Spinal cord (tissue), 10 donors: ENCODE measurements around the gene PRM1. TPM values are rescaled to one million over a fixed set of nuclear protein-coding genes. Genes with fewer than 3 reads are reported as not detected.
A peak's percentile ranks its signal among the peaks of the same experiment; 100 is the strongest.

Experiments
- DNase-seq, 6 donors: peaks; one replicate each; pipeline versions ENCODE4 v3.0.0 to v3.0.0-alpha.2; 2013 to 2015; ENCODE audit warnings: low spot score in 6 of 6, low read depth in 4 of 6
- H3K27ac ChIP-seq: one replicate; pipeline ENCODE4 v1.5.1; 2013; ENCODE audit warnings: low read depth, low read length, control low read depth
- H3K27me3 ChIP-seq: one replicate; pipeline ENCODE4 v1.6.1; 2013; ENCODE audit warnings: low read length; ENCODE audit not compliant: control insufficient read depth, insufficient read depth
- H3K36me3 ChIP-seq: one replicate; pipeline ENCODE4 v1.6.1; 2013; ENCODE audit warnings: low read length; ENCODE audit not compliant: control insufficient read depth, insufficient read depth
- H3K4me1 ChIP-seq: one replicate; pipeline ENCODE4 v1.6.1; 2013; ENCODE audit warnings: low read length; ENCODE audit not compliant: control insufficient read depth, insufficient read depth
- H3K4me3 ChIP-seq: one replicate; pipeline ENCODE4 v1.5.1; 2013; ENCODE audit warnings: low read depth, low read length, control low read depth
- H3K9me3 ChIP-seq: one replicate; pipeline ENCODE4 v1.6.1; 2013; ENCODE audit warnings: low read length; ENCODE audit not compliant: control insufficient read depth, insufficient read depth
- WGBS: methylation state at CpG from one replicate; pipeline ENCODE4 v1.1.5; 2013; ENCODE audit warnings: missing lambda C conversion rate; ENCODE audit not compliant: insufficient coverage; 5-methylcytosine and 5-hydroxymethylcytosine counted together
- polyA plus RNA-seq, 2 donors: library from polyadenylated mRNA; unstranded; fragments of 120-200 nt; gene quantifications; one replicate each; pipeline ENCODE4 v1.2.1, GENCODE V29; 2013; ENCODE audit not compliant: insufficient read length in 2 of 2
- total RNA-seq, 2 donors: library from RNA; depleted of rRNA in 1 of 2; stranded (reverse); fragments of 120-200 nt in 1 of 2; fragments of >200 nt in 1 of 2; gene quantifications; one replicate each; pipeline versions ENCODE4 v1.2.3 to v1.2.4, GENCODE V29; 2013 to 2014
- donor health status: healthy.

PRM1 gene
- total and polyA plus RNA-seq, 4 donors, result not detected

DNA sequence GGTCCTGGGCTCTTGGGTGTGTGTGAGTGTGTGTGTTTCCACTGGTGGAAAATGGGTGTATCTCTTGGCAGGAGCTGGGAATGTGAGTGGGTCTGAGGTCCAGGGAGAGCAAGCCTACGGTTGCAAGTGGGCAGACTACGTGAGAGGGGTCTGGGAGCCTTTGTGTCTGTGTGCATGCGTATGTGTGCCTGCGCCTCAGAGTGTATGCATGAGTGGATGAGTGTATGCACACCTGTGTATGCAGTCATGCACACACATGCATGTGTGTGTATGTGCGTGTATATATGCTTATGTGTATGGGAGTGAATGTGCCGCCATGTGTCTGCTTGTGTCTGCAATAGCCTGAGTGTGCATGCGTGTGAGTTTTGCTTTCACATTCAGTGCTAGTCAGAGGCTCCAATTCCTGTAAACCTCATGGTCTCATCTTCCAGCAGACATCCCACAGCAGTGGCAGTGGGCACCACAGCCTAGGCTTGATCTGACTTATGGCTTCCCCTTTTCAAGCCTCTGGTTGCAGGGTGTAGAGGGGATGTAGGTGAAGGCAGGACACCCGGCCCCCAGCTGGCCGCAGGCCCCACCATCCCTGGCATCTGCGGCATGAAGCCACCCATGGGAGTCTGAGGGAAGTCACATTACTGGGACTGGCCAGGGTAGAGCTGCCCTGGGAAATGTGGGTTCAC, 44.4 kb upstream of the PRM1 start:
- Histone ChIP-seq H3K27me3 (no peaks in the 10 kb centered on the region), H3K4me3 (no peak overlapping the region), H3K27ac (peak overlapping the region; percentile 3), H3K36me3 (no peaks in the 10 kb centered on the region), H3K4me1 (peaks cover 13% of the 10 kb centered on the region), H3K9me3 (no peaks in the 10 kb centered on the region)
- no peak for DNase-seq
- WGBS, result 95% methylated on average over 6 of the region's 10 CpGs

DNA sequence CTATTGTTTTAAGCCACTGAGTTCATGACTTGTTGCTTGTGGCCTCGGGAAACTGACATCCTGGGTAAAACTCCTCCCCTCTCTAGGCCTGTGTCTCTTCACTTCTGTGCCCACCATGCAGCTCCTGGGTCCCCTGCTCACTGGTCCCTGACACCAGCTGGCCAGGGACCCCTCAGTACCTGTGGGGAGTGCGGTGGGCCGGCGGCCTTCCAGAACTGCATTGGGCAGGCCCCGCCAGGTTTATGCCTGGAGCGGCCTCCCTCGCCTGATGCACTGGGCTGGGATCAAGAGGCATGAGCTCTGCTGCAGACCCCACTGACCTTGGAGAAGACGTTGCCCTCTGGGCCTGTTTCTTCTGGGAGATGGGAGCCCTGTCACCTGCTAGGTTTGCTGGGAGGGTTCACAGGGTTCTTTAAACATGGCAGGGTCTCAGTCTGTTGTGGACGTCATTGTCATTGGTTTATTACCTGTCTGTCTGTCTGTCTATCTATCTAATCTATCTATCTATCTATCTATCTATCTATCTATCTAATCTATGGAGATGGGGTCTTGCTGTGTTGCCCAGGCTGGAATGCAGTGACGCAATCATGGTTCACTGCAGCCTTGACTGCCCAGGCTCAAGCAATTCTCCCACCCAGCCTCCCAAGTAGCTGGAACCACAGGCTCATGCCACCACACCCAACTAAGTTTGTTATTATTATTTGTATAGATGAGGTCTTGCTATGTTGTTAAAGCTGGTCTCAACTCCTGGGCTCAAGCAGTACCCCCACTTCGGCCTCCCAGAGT, 42.6 kb upstream of the PRM1 start:
- no peak for DNase-seq
- Histone ChIP-seq H3K4me1 (peaks cover 12% of the 10 kb centered on the region), H3K9me3 (no peaks in the 10 kb centered on the region), H3K36me3 (no peaks in the 10 kb centered on the region), H3K27ac (no peak overlapping the region), H3K4me3 (no peak overlapping the region), H3K27me3 (no peaks in the 10 kb centered on the region)
- WGBS, result 85% methylated on average over 9 of the region's 11 CpGs

DNA sequence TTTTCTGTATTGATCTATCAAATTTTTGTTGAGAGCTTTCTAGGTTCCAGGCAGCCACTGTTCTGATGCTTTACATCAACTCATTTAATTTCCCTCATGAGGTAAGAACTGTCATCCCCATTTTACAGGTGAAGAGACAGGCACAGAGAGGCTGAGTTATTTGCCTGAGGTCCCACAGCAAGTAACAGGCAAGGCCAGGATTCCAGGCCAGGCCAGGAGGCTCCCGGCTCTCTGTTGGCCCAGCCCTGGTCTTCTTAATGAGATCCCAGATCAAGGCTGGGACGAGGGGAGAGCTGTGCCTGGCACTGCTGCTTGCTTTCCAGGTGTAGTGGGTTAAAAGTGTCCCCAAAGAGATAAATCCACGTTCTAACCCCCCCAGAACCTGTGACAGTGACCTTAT, 41.7 kb upstream of the PRM1 start:
- Histone ChIP-seq H3K27ac (no peak overlapping the region), H3K36me3 (no peaks in the 10 kb centered on the region), H3K4me3 (no peak overlapping the region), H3K4me1 (peaks cover 6% of the 10 kb centered on the region), H3K27me3 (no peaks in the 10 kb centered on the region), H3K9me3 (no peaks in the 10 kb centered on the region)
- DNase-seq, result no peak
- 100% methylated on average over 1 of the region's 3 CpGs for WGBS

DNA sequence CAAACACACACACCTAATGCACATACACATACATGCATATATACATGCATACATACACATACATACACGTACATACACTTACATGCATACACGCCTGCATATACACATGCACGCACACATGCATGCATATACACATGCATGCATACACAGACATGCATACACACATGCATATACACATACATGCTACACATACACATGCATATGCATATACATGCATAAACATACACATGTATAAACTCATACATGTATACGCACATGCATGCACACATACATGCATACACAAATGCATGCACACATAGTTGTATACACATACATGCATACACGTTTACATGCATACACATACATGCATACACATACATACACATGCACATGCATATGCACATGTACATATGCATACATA, 40.5 kb upstream of the PRM1 start:
- Histone ChIP-seq H3K36me3 (no peaks in the 10 kb centered on the region), H3K4me1 (peaks cover 7% of the 10 kb centered on the region), H3K27ac (no peak overlapping the region), H3K9me3 (no peaks in the 10 kb centered on the region), H3K27me3 (no peaks in the 10 kb centered on the region), H3K4me3 (no peak overlapping the region)
- 93% methylated on average over 5 of the region's 5 CpGs for WGBS
- no peak for DNase-seq

DNA sequence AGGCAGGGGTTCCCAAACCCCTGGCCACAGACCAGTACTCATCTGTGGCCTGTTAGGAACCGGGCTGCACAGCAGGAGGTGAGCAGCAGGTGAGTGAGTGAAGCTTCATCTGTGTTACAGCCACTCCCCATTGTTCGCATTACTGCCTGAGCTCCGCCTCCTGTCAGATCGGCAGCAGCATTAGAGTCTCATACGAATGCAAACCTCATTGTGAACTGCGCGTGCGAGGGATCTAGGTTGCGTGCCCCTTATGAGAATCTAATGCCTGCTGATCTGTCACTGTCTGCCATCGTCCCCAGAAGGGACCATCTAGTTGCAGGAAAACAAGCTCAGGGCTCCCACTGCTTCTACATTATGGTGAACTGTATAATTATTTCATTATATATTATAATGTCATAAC, 39.0 kb upstream of the PRM1 start:
- Histone ChIP-seq H3K4me3 (no peak overlapping the region), H3K9me3 (no peaks in the 10 kb centered on the region), H3K36me3 (no peaks in the 10 kb centered on the region), H3K27me3 (peaks cover 6% of the 10 kb centered on the region), H3K4me1 (peaks cover 16% of the 10 kb centered on the region), H3K27ac (no peak overlapping the region)
- no peak for DNase-seq
- WGBS, result 66% methylated on average over 9 of the region's 10 CpGs

DNA sequence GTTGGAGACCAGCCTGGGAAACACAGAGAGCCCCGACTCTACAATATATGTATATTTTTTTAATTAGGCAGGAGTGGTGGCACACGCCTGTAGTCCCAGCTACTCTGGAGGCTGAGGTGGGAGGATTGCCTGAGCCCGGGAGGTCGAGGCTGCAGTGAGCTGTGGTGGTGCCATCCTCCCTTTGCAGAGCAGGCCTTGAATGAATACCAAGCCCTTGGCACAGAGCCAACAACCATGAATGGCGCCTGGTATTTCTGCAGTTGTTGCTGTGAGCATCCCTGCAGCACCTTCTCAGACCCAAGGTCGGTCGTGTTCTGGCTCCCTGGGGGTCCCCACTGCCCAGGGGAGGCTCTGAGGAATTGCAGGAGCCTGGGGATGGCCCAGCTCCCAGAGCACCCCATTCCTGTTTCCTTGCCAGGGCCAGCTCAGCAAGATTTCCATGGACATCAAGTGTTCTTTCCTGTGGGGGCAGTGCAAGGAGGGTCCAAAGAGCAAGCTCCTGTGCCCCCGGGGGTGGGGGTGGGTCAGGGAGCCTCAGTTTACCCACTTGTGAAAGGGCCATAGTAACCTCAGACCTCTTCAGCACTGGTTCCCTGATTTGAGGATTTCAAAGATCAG, 38.5 kb upstream of the PRM1 start:
- peaks cover 6% of the 10 kb centered on the region for H3K27me3 ChIP-seq

DNA sequence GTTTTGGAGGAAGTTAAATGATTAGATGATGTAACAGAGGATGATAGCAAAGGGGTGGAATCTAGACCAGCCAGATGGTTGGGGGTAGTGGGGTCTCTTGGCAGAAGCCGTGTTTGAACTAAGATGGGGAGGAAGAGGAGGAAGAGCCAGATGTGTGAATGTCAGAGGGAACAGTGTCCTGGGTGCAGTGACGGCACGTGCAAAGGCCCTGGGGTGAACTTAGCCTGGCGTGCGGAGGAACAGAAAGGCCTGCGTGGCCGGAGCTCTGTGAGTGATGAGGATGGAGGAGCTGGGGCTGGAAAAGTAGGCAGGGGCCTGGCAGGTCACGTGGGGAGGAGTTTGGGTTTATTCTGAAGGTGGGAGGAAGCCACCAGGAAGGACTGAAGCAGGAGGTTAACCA, 37.7 kb upstream of the PRM1 start:
- Histone ChIP-seq H3K36me3 (no peaks in the 10 kb centered on the region), H3K27ac (no peak overlapping the region), H3K4me3 (no peak overlapping the region), H3K9me3 (no peaks in the 10 kb centered on the region), H3K27me3 (peaks cover 6% of the 10 kb centered on the region), H3K4me1 (peaks cover 18% of the 10 kb centered on the region)
- 92% methylated on average over 8 of the region's 8 CpGs for WGBS
- DNase-seq, result no peak

More for the DNA sequence above, 38.5 kb upstream of the PRM1 start:
- H3K9me3 ChIP-seq, result no peaks in the 10 kb centered on the region
- peak in 2 of 6 donors; percentile 36 to 39 for DNase-seq
- no peak overlapping the region for H3K27ac ChIP-seq
- peaks cover 18% of the 10 kb centered on the region for H3K4me1 ChIP-seq
- WGBS, result 53% methylated on average over 7 of the region's 8 CpGs
- H3K4me3 ChIP-seq, result no peak overlapping the region
- no peaks in the 10 kb centered on the region for H3K36me3 ChIP-seq

DNA sequence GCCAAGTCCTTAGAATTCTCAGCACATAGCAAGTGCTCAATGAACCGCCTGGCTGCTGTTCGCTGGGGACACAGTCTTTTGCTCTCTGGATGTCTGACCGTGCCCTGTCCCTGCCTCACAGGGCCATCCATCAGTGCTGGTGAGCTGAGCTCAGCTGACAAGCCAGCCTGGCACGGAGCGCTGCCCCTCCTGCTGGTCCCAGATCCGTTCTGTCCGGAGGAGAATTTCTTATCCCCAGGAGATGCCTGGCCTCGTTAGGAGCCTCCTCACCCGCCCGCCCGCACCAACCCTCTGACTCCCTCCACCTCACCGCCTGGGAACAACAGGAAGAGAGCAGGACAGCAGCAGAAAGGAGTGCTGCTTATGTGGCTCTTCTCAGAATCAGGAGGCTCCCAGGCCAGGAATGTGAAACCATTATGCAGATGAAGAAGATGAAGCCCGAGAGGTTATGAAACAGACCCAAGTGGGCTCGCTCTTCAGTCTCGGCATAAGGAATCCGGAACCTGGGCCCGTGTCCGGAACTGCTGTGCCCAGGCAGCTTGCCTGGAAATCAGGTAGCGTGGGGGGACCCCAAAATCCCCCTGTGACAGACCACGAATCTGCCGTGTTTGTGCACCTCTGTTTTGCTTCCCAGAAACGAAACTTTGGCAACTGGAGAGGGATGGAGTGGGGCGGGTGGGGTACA, 35.3 kb upstream of the PRM1 start:
- peak in 3 of 6 donors; percentile 12 to 52 (median 23) for DNase-seq
- WGBS, result 38% methylated on average over 22 of the region's 23 CpGs
- H3K9me3 ChIP-seq, result no peaks in the 10 kb centered on the region
- no peak overlapping the region for H3K27ac ChIP-seq
- no peaks in the 10 kb centered on the region for H3K36me3 ChIP-seq
- H3K4me3 ChIP-seq, result no peak overlapping the region
- H3K4me1 ChIP-seq, result peaks cover 18% of the 10 kb centered on the region
- peaks cover 6% of the 10 kb centered on the region for H3K27me3 ChIP-seq

DNA sequence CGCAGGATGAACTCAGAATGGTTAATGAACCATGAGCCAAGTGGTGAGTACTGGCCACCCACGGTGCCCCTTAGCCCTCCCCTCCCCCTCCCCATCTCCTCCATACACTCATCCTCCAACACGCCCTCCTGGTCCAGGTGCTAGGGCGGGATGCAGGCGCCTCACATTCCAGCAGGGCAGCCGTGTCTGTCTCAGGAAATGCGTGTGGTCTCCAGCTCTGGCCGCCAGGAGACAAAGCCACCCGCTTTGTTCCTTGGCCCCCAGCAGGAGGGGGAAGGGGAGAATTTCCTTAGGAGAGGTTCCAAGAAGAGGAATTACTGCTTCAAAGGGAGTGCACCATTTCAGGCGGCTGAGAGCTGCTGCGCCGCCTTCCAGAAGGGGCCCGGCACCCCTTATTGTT, 34.4 kb upstream of the PRM1 start:
- WGBS, result 27% methylated on average over 10 of the region's 13 CpGs
- Histone ChIP-seq H3K4me1 (peaks cover 18% of the 10 kb centered on the region), H3K9me3 (no peaks in the 10 kb centered on the region), H3K4me3 (no peak overlapping the region), H3K36me3 (no peaks in the 10 kb centered on the region), H3K27me3 (peaks cover 6% of the 10 kb centered on the region), H3K27ac (peak overlapping the region; percentile 33)
- DNase-seq, result peak in 2 of 6 donors; percentile 32 to 68
